CD8-positive, alpha-beta memory T cell (primary cell): Measurements from ENCODE around the gene OSBP2. TPM values are rescaled to one million over a fixed set of nuclear protein-coding genes. Genes with fewer than 3 reads are reported as not detected.
A peak's percentile ranks its signal among the peaks of the same experiment; 100 is the strongest.
"Not testable (repeated sequence)": the region's sequence is repeated elsewhere in the genome, so short reads cannot be mapped to it uniquely, and the experiment has no call there.

Experiments
- CTCF ChIA-PET: fragments of 350-600 bp; sonication (Branson Sonifier 250); formaldehyde crosslinking; loops from one replicate; lab custom pipeline; 2021; ENCODE audit warnings: antibody characterized with exemption; lab: Charles Lee
- POLR2A ChIA-PET: fragments of 350-600 bp; sonication (Branson Sonifier 250); formaldehyde crosslinking; loops from one replicate; lab custom pipeline; 2021; ENCODE audit warnings: antibody characterized with exemption; lab: Charles Lee
- DNase-seq, 5 donors: peaks; one replicate each; pipeline versions ENCODE4 v3.0.0 to v3.0.0-alpha.2; 2020 to 2022; ENCODE audit warnings: mixed read lengths in 1 of 5
- H3K27ac ChIP-seq: one replicate; pipeline ENCODE4 v1.7.0; 2013; ENCODE audit warnings: low read depth, mild to moderate bottlenecking, low read length, moderate library complexity
- H3K27me3 ChIP-seq: 2 replicates; pipeline ENCODE4 v1.7.0; 2013; ENCODE audit warnings: low read length, mild to moderate bottlenecking; ENCODE audit not compliant: insufficient read depth, poor library complexity, severe bottlenecking
- H3K36me3 ChIP-seq: 2 replicates; pipeline ENCODE4 v1.7.0; 2013; ENCODE audit warnings: mild to moderate bottlenecking, low read length, moderate library complexity; ENCODE audit not compliant: insufficient read depth
- H3K4me1 ChIP-seq: 2 replicates; pipeline ENCODE4 v1.7.0; 2013; ENCODE audit warnings: mild to moderate bottlenecking, low read length, moderate library complexity; ENCODE audit not compliant: insufficient read depth
- H3K4me3 ChIP-seq: 2 replicates; pipeline ENCODE4 v1.7.0; 2013; ENCODE audit warnings: mild to moderate bottlenecking, low read length
- H3K9me3 ChIP-seq: 2 replicates; pipeline ENCODE4 v1.7.0; 2013; ENCODE audit warnings: mild to moderate bottlenecking, low read length
- H3K27ac Mint-ChIP-seq, 8 donors: one replicate each; pipeline ENCODE4 v1.8.0; 2020 to 2021; ENCODE audit warnings: mixed read lengths in 8 of 8, mild to moderate bottlenecking in 6 of 8, inconsistent platforms in 3 of 8, moderate library complexity in 3 of 8
- H3K27me3 Mint-ChIP-seq, 2 donors: one replicate each; pipeline ENCODE4 v1.8.0; 2020 to 2021; ENCODE audit warnings: mixed read lengths in 2 of 2, mild to moderate bottlenecking in 1 of 2, moderate library complexity in 1 of 2
- H3K36me3 Mint-ChIP-seq, 3 donors: one replicate each; pipeline ENCODE4 v1.8.0; 2020 to 2021; ENCODE audit warnings: mixed read lengths in 3 of 3, inconsistent platforms in 1 of 3, mild to moderate bottlenecking in 1 of 3
- H3K4me1 Mint-ChIP-seq, 3 donors: one replicate each; pipeline ENCODE4 v1.8.0; 2020 to 2021; ENCODE audit warnings: mixed read lengths in 3 of 3, inconsistent platforms in 1 of 3, mild to moderate bottlenecking in 1 of 3
- H3K4me3 Mint-ChIP-seq, 7 donors: one replicate each; pipeline ENCODE4 v1.8.0; 2020 to 2021; ENCODE audit warnings: mixed read lengths in 7 of 7, mild to moderate bottlenecking in 6 of 7, moderate library complexity in 4 of 7, inconsistent platforms in 2 of 7
- H3K9me3 Mint-ChIP-seq, 5 donors: one replicate each; pipeline ENCODE4 v1.8.0; 2020 to 2022; ENCODE audit warnings: mixed read lengths in 5 of 5, mild to moderate bottlenecking in 3 of 5, moderate library complexity in 2 of 5, inconsistent platforms in 1 of 5
- polyA plus RNA-seq: library from polyadenylated mRNA; unstranded; fragments of 300-500 nt; fragmentation: Illumina TruSeq; gene quantifications from one replicate; pipeline ENCODE4 v1.2.3, GENCODE V29; 2021
- total RNA-seq, 2 experiments: library from RNA; stranded (reverse); gene quantifications; one replicate each; pipeline ENCODE4 v1.2.3, GENCODE V29; 2021

The OSBP2 gene
- total and polyA plus RNA-seq, 3 experiments from 2014 or later = 0.66 to 0.74 (median 0.74) TPM

DNA sequence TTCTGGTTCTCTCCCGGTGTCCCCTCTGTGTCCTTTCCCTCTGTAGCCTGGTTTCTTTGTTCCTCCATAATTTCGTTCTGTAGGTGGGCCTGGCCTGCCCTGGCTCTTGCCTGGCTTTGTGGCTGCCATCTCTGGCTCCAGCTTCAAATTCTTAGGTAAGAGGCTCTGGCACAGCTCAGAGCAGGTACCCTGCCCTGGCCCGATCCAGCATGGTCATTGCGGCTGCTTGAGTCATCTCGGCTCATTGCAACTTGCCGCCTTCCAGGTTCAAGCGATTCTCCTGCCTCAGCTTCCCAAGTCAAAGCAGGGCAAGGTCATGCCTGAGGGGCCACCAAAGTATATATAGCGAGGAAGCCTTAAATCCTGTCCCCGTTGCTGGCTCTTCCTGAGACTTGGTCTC lies 76.0 kb downstream of the OSBP2 start:
- no peaks in the 10 kb centered on the region for H3K9me3 ChIP-seq
- H3K36me3 ChIP-seq = no peaks in the 10 kb centered on the region
- POLR2A ChIA-PET = interaction anchor here (0.5 kb wide), 1 partner anchor 784 kb away, joined by 5 read pairs; no protein-coding TSS in a partner anchor
- Mint-ChIP-seq H3K27ac (no peak overlapping the region), H3K4me1 (no peaks in the 10 kb centered on the region), H3K36me3 (no peaks in the 10 kb centered on the region), H3K9me3 (no peaks in the 10 kb centered on the region), H3K4me3 (no peak overlapping the region), H3K27me3 (peaks cover 0 to 2% of the 10 kb centered on the region in 2 donors)
- CTCF ChIA-PET = no interaction called here
- H3K27ac ChIP-seq = no peak overlapping the region
- no peak for DNase-seq
- H3K4me1 ChIP-seq = no peaks in the 10 kb centered on the region
- H3K4me3 ChIP-seq = no peak overlapping the region
- H3K27me3 ChIP-seq = no peaks in the 10 kb centered on the region

DNA sequence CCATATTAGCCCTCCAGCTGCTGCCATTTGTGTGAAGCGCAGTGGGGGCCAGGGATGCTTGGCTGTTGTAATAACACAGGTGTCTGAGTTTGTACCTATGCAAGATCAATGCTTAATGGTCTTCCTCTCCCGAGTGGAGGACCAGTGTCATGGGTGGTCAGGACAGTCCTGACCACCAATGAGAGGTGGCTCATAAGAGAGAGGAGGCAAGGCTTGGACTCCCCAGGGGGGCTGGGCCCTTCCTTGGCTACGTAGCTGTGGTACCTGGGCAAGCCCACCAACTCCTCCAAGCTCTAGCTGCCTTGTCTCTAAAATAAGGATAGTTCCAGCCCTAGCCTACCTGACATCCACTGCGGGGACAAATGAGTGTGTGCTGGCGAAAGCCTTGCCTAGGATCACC lies 79.2 kb downstream of the OSBP2 start:
- H3K4me3 ChIP-seq = no peak overlapping the region
- no peaks in the 10 kb centered on the region for H3K4me1 Mint-ChIP-seq
- no peak overlapping the region for H3K4me3 Mint-ChIP-seq
- H3K36me3 ChIP-seq = no peaks in the 10 kb centered on the region
- no peaks in the 10 kb centered on the region for H3K36me3 Mint-ChIP-seq
- no peaks in the 10 kb centered on the region for H3K9me3 ChIP-seq
- H3K4me1 ChIP-seq = no peaks in the 10 kb centered on the region
- H3K27ac ChIP-seq = no peak overlapping the region
- POLR2A ChIA-PET = no interaction called here
- no peaks in the 10 kb centered on the region for H3K27me3 ChIP-seq
- CTCF ChIA-PET = no interaction called here
- no peak for DNase-seq
- H3K9me3 Mint-ChIP-seq = no peaks in the 10 kb centered on the region
- no peak overlapping the region for H3K27ac Mint-ChIP-seq
- H3K27me3 Mint-ChIP-seq = peaks cover 0 to 2% of the 10 kb centered on the region in 2 donors

DNA sequence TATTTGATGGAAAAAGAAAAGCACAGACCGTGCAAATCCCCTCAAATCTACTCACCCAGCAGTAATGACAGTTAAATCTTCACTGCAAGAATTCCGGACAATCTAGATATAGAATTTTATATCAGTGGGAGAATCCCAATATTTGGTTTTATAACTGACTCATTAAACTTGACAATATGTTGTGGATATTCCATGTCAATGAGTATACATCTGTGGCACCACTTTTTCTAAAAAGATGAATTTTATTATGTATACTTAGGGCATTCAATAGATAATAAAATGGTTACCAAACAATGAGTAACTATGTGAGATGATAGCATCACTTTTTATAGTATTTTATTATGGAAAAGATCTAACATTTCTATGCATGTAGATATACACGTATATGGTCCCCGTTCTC lies 79.9 kb downstream of the OSBP2 start:
- Histone ChIP-seq H3K36me3 (no peaks in the 10 kb centered on the region), H3K4me1 (no peaks in the 10 kb centered on the region), H3K9me3 (no peaks in the 10 kb centered on the region), H3K27me3 (no peaks in the 10 kb centered on the region), H3K27ac (no peak overlapping the region), H3K4me3 (no peak overlapping the region)
- CTCF ChIA-PET = no interaction called here
- no peaks in the 10 kb centered on the region for H3K36me3 Mint-ChIP-seq
- DNase-seq = no peak
- no peaks in the 10 kb centered on the region for H3K9me3 Mint-ChIP-seq
- no peak overlapping the region for H3K4me3 Mint-ChIP-seq
- H3K27me3 Mint-ChIP-seq = peaks cover 0 to 2% of the 10 kb centered on the region in 2 donors
- H3K4me1 Mint-ChIP-seq = no peaks in the 10 kb centered on the region
- POLR2A ChIA-PET = no interaction called here
- no peak overlapping the region for H3K27ac Mint-ChIP-seq

DNA sequence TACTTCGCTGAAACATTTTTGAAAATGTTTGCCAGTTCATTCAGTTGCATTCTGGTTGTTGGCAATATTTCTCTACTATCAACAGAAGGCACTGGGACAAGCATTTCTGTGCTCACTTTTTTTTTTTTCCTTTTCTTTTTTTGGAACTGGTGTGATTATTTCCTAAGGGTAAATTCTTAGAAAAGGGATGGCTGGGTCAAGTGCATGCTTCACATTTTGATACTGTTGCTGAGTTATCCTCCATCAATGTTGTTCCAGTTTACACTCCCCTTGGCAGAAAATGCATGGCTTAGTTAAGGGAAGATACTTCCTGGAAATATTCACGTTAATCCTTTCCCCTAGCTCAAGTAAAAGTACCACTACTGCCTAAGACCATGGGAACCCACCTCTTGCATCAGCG lies 81.8 kb downstream of the OSBP2 start:
- Histone ChIP-seq H3K4me3 (no peak overlapping the region), H3K4me1 (no peaks in the 10 kb centered on the region), H3K27me3 (no peaks in the 10 kb centered on the region), H3K9me3 (no peaks in the 10 kb centered on the region), H3K36me3 (no peaks in the 10 kb centered on the region), H3K27ac (no peak overlapping the region)
- ChIA-PET POLR2A (no interaction called here), CTCF (no interaction called here)
- Mint-ChIP-seq H3K27ac (no peak overlapping the region), H3K36me3 (no peaks in the 10 kb centered on the region), H3K4me3 (no peak overlapping the region), H3K9me3 (no peaks in the 10 kb centered on the region), H3K4me1 (no peaks in the 10 kb centered on the region), H3K27me3 (no peaks in the 10 kb centered on the region)
- DNase-seq = no peak

DNA sequence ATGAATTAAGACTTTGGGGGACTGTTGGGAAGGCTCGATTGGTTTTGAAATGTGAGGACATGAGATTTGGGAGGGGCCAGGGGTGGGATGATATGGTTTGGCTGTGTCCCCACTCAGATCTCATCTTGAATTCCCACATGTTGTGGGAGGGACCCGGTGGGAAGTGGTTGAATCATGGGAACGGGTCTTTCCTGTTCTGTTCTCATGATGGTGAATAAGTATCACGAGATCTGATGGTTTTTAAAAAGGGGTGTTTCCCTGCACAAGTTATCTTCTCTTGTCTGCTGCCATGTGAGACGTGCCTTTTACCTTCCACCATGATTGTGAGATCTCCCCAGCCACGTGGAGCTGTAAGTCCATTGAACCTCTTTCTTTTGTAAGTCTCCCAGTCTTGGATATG lies 82.5 kb downstream of the OSBP2 start:
- DNase-seq, POLR2A ChIA-PET, H3K27me3 ChIP-seq, CTCF ChIA-PET, H3K36me3 Mint-ChIP-seq, H3K9me3 Mint-ChIP-seq, H3K27ac ChIP-seq, H3K4me1 ChIP-seq, H3K9me3 ChIP-seq, H3K27ac Mint-ChIP-seq, H3K4me3 ChIP-seq, H3K4me3 Mint-ChIP-seq, H3K27me3 Mint-ChIP-seq, H3K4me1 Mint-ChIP-seq, H3K36me3 ChIP-seq: not testable (repeated sequence)

DNA sequence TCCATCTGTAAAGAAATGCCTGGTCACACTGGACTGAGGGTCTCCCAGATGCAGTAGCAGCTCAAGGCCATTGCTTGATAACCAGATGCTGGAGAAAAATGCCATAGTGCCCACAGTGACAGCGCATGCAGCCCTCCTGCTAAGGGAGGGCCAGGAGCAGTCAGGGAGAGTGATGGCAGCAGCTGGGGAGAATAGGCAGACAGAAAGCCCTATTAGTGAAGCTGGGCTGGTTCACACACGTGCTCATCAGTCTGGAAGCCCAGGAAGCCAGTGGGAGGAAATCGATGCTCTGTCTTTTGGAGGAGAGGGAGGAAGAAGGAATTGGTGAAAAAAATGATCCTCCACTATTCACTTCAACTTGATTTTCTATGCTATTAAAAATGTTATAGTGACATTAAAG lies 82.9 kb downstream of the OSBP2 start:
- CTCF ChIA-PET = no interaction called here
- H3K27me3 Mint-ChIP-seq = peaks cover 0 to 1% of the 10 kb centered on the region in 2 donors

DNA sequence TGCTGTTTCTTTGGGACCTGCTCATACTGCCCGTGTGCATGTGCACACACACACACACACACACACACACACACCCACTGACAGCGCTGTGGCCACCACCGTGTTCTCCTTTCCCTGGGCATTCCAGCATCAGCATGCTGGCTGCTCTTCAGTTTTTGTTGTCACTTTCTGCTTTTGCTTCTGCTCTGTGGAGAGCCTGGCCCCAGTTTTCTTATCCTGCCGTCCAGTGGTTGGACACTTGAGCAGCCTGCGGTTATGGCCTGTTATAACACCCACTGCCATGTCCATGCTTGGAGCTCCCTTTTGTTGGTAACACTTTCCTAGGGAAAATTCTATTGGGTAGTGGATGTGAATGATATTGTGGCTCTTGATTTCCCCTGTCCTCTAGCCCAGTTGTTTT lies 83.6 kb downstream of the OSBP2 start:
- Mint-ChIP-seq H3K36me3 (no peaks in the 10 kb centered on the region), H3K27me3 (peaks cover 0 to 2% of the 10 kb centered on the region in 2 donors), H3K4me3 (no peak overlapping the region), H3K27ac (no peak overlapping the region), H3K4me1 (no peaks in the 10 kb centered on the region), H3K9me3 (no peaks in the 10 kb centered on the region)
- no peaks in the 10 kb centered on the region for H3K36me3 ChIP-seq
- ChIA-PET CTCF (no interaction called here), POLR2A (no interaction called here)
- H3K4me3 ChIP-seq = no peak overlapping the region
- no peak overlapping the region for H3K27ac ChIP-seq
- H3K27me3 ChIP-seq = no peaks in the 10 kb centered on the region
- H3K9me3 ChIP-seq = no peaks in the 10 kb centered on the region
- no peak for DNase-seq
- H3K4me1 ChIP-seq = no peaks in the 10 kb centered on the region

More for the DNA sequence above, 82.9 kb downstream of the OSBP2 start:
- no peaks in the 10 kb centered on the region for H3K4me1 Mint-ChIP-seq
- DNase-seq = no peak
- peak overlapping the region in 1 of 8 donors; percentile 35 for H3K27ac Mint-ChIP-seq
- H3K4me1 ChIP-seq = no peaks in the 10 kb centered on the region
- no peak overlapping the region for H3K27ac ChIP-seq
- no peaks in the 10 kb centered on the region for H3K27me3 ChIP-seq
- no peaks in the 10 kb centered on the region for H3K36me3 ChIP-seq
- H3K9me3 Mint-ChIP-seq = no peaks in the 10 kb centered on the region
- no peak overlapping the region for H3K4me3 Mint-ChIP-seq
- no peak overlapping the region for H3K4me3 ChIP-seq
- H3K36me3 Mint-ChIP-seq = no peaks in the 10 kb centered on the region
- POLR2A ChIA-PET = no interaction called here
- no peaks in the 10 kb centered on the region for H3K9me3 ChIP-seq

DNA sequence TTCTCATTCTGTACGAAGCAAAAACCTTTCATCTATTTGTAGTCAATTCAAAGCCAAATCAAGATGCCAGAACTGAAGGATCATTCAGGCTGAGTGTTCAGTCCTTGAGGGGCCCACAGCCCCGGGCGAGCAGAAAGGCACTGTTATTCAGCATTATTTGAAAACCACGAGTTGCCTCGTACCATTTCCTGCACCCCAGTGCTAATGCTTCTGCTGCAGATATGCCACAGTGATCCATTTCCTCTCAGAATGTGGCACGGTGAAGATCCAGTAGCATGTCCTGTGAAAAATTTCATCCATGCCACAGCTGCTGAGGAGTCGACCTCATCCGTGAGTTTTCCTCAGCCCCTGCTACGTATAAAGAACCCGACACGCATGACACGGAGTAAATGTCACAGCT lies 85.4 kb downstream of the OSBP2 start:
- H3K27ac ChIP-seq = no peak overlapping the region
- no peaks in the 10 kb centered on the region for H3K27me3 ChIP-seq
- ChIA-PET CTCF (no interaction called here), POLR2A (no interaction called here)
- no peaks in the 10 kb centered on the region for H3K4me1 Mint-ChIP-seq
- no peaks in the 10 kb centered on the region for H3K36me3 ChIP-seq
- no peak overlapping the region for H3K4me3 Mint-ChIP-seq
- H3K4me3 ChIP-seq = no peak overlapping the region
- no peaks in the 10 kb centered on the region for H3K9me3 ChIP-seq
- no peaks in the 10 kb centered on the region for H3K36me3 Mint-ChIP-seq
- no peaks in the 10 kb centered on the region for H3K4me1 ChIP-seq
- peak overlapping the region in 1 of 8 donors; percentile 34 for H3K27ac Mint-ChIP-seq
- H3K27me3 Mint-ChIP-seq = peaks cover 0 to 2% of the 10 kb centered on the region in 2 donors
- DNase-seq = no peak
- no peaks in the 10 kb centered on the region for H3K9me3 Mint-ChIP-seq
